IPS-20b (cell line): Measurements from ENCODE around the gene SCG3.
A peak's percentile ranks its signal among the peaks of the same experiment; 100 is the strongest.

ENCODE experiments used
- H3K27ac ChIP-seq: one replicate; pipeline ENCODE4 v1.5.1; 2013; ENCODE audit warnings: low read length
- H3K27me3 ChIP-seq: 2 replicates; pipeline ENCODE4 v1.6.1; 2013; ENCODE audit warnings: mild to moderate bottlenecking, low read length, inconsistent platforms; ENCODE audit not compliant: insufficient read depth
- H3K36me3 ChIP-seq: 2 replicates; pipeline ENCODE4 v1.6.1; 2013; ENCODE audit warnings: low read depth, mild to moderate bottlenecking, inconsistent platforms, low read length, moderate library complexity; ENCODE audit not compliant: insufficient read depth
- H3K4me1 ChIP-seq: 2 replicates; pipeline ENCODE4 v1.6.1; 2013; ENCODE audit warnings: mild to moderate bottlenecking, control low read depth, inconsistent platforms, low read length, moderate library complexity; ENCODE audit not compliant: insufficient read depth
- H3K4me3 ChIP-seq: 2 replicates; pipeline ENCODE4 v1.5.1; 2013; ENCODE audit warnings: mild to moderate bottlenecking, low read length, inconsistent platforms
- H3K9ac ChIP-seq: 2 replicates; pipeline ENCODE4 v1.6.1; 2013; ENCODE audit warnings: low read depth, mild to moderate bottlenecking, inconsistent platforms, low read length, moderate library complexity
- H3K9me3 ChIP-seq: 2 replicates; pipeline ENCODE4 v1.6.1; 2013; ENCODE audit warnings: mild to moderate bottlenecking, low read depth, low read length, inconsistent platforms; ENCODE audit not compliant: insufficient read depth

The SCG3 gene

GRCh38 chr15:51735228-51736010 lies 54.1 kb downstream of the SCG3 start:
- Histone ChIP-seq H3K9ac (no peak overlapping the region), H3K4me1 (peaks cover 9% of the 10 kb centered on the region; the same call in 1 of the 2 replicates), H3K27me3 (peaks cover 42% of the 10 kb centered on the region)

GRCh38 chr15:51736069-51736468 lies 54.8 kb downstream of the SCG3 start:
- H3K9me3 ChIP-seq: no peaks in the 10 kb centered on the region
- H3K4me3 ChIP-seq: no peak overlapping the region
- H3K27me3 ChIP-seq: peaks cover 42% of the 10 kb centered on the region
- H3K27ac ChIP-seq: no peak overlapping the region
- no peaks in the 10 kb centered on the region for H3K36me3 ChIP-seq
- no peak overlapping the region for H3K9ac ChIP-seq
- H3K4me1 ChIP-seq: peaks cover 9% of the 10 kb centered on the region; the same call in 1 of the 2 replicates

More at GRCh38 chr15:51735228-51736010, 54.1 kb downstream of the SCG3 start:
- H3K9me3 ChIP-seq: no peaks in the 10 kb centered on the region
- H3K27ac ChIP-seq: no peak overlapping the region
- H3K36me3 ChIP-seq: no peaks in the 10 kb centered on the region
- no peak overlapping the region for H3K4me3 ChIP-seq

- no peaks in the 10 kb centered on the region for H3K9me3 ChIP-seq
- H3K4me3 ChIP-seq: peak overlapping the region; percentile 68
- 0 out of 2 replicates have a peak, but pooled peaks cover under 1% of the 10 kb centered on the region for H3K4me1 ChIP-seq
- H3K27me3 ChIP-seq: peaks cover 42% of the 10 kb centered on the region
- no peak overlapping the region for H3K9ac ChIP-seq
- no peaks in the 10 kb centered on the region for H3K36me3 ChIP-seq
- H3K27ac ChIP-seq: no peak overlapping the region
These were observed 55.6 kb downstream of the SCG3 start for GRCh38 chr15:51736751-51737521.

DNA sequence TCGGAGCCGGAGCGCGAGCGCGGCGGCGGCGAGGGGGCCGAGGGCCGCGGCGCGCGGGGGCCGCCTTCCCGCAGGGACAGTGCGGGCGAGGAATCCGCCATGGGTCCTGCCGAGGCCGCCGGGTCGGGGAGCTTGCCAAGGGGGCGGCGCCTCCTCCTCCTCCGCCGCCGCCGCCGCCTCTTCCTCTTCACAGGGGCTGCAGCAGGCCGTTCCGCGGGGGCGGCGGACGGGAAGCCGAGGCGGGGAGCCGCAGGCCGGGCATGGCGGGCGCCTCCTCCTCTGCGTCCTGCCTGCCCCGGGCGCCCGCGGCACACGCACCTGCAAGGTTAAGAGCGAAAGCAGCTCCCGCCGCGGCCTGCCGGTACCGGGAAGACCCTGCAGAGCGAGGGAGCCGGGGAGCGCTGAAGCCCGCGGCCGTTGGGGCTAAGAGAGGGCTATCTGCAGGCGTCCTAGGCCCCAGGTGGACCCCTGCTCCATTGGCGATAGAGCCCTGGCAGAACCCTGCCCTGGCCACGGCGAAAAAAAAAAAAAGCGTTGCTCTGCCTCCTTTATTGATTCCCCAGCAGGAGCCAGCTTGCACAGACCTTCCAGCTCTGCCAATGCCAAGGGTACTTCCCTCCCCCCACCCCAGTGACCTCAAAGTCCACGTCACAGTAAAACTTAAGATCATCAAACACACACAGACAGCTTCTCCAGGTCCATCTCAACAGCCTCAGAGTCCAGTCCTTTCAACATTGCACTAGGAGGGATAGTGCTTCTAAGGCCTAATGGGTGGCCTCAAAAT lies 56.4 kb downstream of the SCG3 start, which contains the start of gene LYSMD2:
Gene LYSMD2, minus strand, starts transcription at position 134 of the 784 bp plus-strand sequence. Its CDS starts 33 bp downstream, at position 101.
- H3K4me3 ChIP-seq: peak within 1 kb of the TSS; percentile 68
- no peaks in the 10 kb centered on the region for H3K4me1 ChIP-seq
- no peaks in the 10 kb centered on the region for H3K9me3 ChIP-seq
- H3K27ac ChIP-seq: no peak within 1 kb of the TSS
- 0 out of 2 replicates have a peak within 1 kb of the TSS, but pooled peaks have one; percentile 42 for H3K9ac ChIP-seq
- no peaks in the 10 kb centered on the region for H3K36me3 ChIP-seq
- peaks cover 42% of the 10 kb centered on the region for H3K27me3 ChIP-seq

DNA sequence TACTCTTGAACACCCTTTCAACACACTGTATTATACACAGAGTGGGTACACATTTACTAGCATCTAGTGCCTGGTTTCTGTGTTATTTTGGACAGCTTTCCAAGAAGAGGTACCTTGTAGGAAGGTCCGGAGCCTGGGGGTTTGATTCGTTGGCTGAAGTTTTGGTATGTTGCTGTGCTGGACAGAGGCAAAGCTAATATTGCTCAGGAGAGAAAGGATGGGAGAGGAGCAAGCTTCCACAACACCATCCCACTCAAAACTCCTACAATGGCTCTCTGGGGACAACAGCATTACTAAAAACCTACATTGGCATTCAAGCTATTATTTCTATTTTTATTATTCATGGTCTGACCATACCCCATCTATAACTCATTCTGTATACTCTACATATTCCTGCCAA lies 57.2 kb downstream of the SCG3 start:
- peaks cover 42% of the 10 kb centered on the region for H3K27me3 ChIP-seq
- no peaks in the 10 kb centered on the region for H3K4me1 ChIP-seq
- no peak overlapping the region for H3K9ac ChIP-seq
- H3K9me3 ChIP-seq: no peaks in the 10 kb centered on the region
- H3K4me3 ChIP-seq: no peak overlapping the region
- H3K36me3 ChIP-seq: no peaks in the 10 kb centered on the region
- no peak overlapping the region for H3K27ac ChIP-seq

GRCh38 chr15:51739061-51739712 lies 57.9 kb downstream of the SCG3 start:
- Histone ChIP-seq H3K9ac (no peak overlapping the region), H3K4me1 (no peaks in the 10 kb centered on the region), H3K9me3 (no peaks in the 10 kb centered on the region), H3K27ac (no peak overlapping the region), H3K36me3 (no peaks in the 10 kb centered on the region), H3K4me3 (no peak overlapping the region), H3K27me3 (peaks cover 42% of the 10 kb centered on the region)

DNA sequence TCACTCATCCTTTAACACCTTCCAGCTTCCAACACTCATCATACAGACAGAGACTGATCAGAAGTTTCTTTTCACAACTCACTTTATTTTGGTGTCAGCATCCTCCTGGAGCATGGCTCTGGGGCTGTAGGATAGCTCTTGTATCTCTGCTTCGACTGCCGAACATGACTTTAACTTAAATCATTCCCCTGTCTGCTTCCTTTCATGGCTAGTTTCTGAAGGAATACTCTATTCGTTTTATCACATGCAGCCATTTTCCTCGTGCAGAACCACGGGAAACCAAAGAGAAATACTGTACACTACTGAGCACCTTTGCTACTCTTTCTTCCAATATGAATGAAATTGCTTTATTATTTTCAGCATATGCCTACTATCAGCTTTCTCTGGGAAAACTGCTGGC lies 68.0 kb downstream of the SCG3 start:
- Histone ChIP-seq H3K4me1 (peaks cover 5% of the 10 kb centered on the region; the same call in 1 of the 2 replicates), H3K9me3 (no peaks in the 10 kb centered on the region), H3K4me3 (no peak overlapping the region), H3K36me3 (no peaks in the 10 kb centered on the region), H3K27me3 (peaks cover 58% of the 10 kb centered on the region), H3K27ac (no peak overlapping the region), H3K9ac (no peak overlapping the region)

DNA sequence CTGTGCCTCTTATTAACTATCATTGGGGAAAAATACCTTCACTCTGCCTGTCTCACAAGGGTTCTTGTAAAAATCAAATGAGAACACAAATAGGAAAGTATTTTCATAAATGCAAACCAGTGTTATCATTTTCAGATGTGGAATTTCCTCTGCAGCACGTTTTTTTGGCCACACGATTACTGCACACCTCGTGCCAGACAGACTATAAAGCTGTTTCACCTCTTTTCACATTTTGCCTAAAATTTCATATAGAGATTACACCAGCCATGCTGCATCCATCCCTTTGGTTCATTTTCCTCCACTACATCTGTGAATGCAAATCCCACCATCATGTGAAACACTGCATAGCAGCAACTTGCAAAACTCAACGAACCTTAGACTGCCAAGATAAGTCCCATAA lies 68.9 kb downstream of the SCG3 start:
- Histone ChIP-seq H3K27me3 (peaks cover 65% of the 10 kb centered on the region), H3K4me3 (no peak overlapping the region), H3K36me3 (no peaks in the 10 kb centered on the region), H3K9me3 (no peaks in the 10 kb centered on the region), H3K4me1 (peaks cover 5% of the 10 kb centered on the region; the same call in 1 of the 2 replicates), H3K9ac (no peak overlapping the region), H3K27ac (no peak overlapping the region)

DNA sequence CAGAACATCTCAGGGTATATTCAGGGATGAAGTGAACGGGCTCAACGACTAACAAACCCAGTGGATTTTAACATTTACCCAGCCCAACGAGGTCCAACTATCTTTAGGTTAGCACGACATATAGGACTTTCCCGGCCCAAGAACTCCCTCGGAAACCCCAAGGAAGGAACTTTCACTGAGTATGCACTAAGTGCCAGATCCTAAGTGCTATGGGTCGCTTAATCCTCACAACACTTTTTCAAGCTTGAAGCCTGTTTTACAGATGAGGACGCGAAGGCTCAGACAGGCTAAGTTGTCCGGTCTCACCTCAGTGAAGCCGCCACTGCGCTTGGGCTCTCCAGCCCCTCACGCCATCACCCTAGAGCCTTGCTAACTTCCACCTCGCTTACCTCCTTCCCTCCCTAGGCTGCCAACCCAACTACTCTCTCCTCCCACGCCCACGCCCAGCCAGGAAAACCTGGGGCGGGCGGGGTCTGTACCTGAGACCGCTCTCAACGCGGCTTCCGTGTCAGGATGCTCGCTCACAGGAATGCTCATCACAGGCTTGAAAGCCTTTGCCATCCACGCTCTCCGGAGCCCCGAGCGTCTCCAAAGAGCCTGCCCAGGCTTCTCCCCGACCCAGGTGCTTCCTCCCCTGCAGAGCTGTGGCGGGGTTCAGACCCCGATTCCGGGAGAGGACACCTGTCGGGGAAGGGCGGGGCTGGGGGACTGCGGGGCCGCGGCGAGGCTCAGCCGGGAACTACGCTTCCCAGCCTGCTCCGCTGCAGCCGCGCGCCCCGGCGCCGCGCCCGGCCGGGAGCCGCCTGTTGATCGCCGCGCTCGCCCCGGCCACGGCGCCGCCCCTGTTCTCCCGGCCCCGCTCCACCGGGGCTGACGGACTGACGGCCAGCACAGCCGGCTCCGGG lies 69.7 kb downstream of the SCG3 start, which contains the start of gene TMOD2:
Gene TMOD2, plus strand, starts transcription at position 806 of the 905 bp plus-strand sequence. CDS start 14,845 bp downstream, outside the sequence.
- H3K27me3 ChIP-seq: peaks cover 74% of the 10 kb centered on the region
- H3K9ac ChIP-seq: 0 out of 2 replicates have a peak within 1 kb of the TSS, but pooled peaks have one; percentile 14

More for the DNA sequence above, 69.7 kb downstream of the SCG3 start, which contains the start of gene TMOD2:
- Histone ChIP-seq H3K4me1 (peaks cover 5% of the 10 kb centered on the region; the same call in 1 of the 2 replicates), H3K27ac (no peak within 1 kb of the TSS), H3K4me3 (peak within 1 kb of the TSS; percentile 75), H3K36me3 (no peaks in the 10 kb centered on the region), H3K9me3 (no peaks in the 10 kb centered on the region)
